H1 (cell line): ENCODE results near the gene RALGAPA2.

Experiments
- ASH2L ChIP-seq: fragments of 200-600, 300-600 bp; sonication (generic); IDR thresholded peaks from one replicate; pipeline ENCODE4 v1.7.1; 2017; ENCODE audit warnings: low read length
- CHD2 ChIP-seq: IDR thresholded peaks from 2 replicates; pipeline ENCODE4 v1.6.1; 2012; ENCODE audit warnings: low read length, improper control_type of control experiment
- E2F6 ChIP-seq: IDR thresholded peaks from 2 replicates; pipeline ENCODE4 v1.6.1; 2012; ENCODE audit warnings: inconsistent platforms
- EZH2 ChIP-seq: fragments of 200-600 bp; sonication (generic); IDR thresholded peaks from 2 replicates; pipeline ENCODE4 v1.7.1; 2012; ENCODE audit warnings: low read depth, mild to moderate bottlenecking, moderate library complexity, low read length, inconsistent platforms; ENCODE audit not compliant: severe bottlenecking
- GABPA ChIP-seq: IDR thresholded peaks from 2 replicates; pipeline ENCODE4 v1.6.1; 2011; ENCODE audit warnings: mild to moderate bottlenecking, low read length, moderate library complexity, borderline replicate concordance; ENCODE audit not compliant: insufficient read depth
- GTF2F1 ChIP-seq: IDR thresholded peaks from 2 replicates; pipeline ENCODE4 v1.6.1; 2012; ENCODE audit warnings: low read depth, low read length, improper control_type of control experiment, borderline replicate concordance
- POLR2AphosphoS5 ChIP-seq: IDR thresholded peaks from 2 replicates; pipeline ENCODE4 v1.6.1; 2011; ENCODE audit warnings: low read depth, low read length
- SIN3A ChIP-seq, 2 experiments: IDR thresholded peaks in 1 of 2; conservative IDR thresholded peaks in 1 of 2; 2 replicates each; pipeline ENCODE4 v1.6.1; 2011 to 2012; ENCODE audit warnings: low read length in 2 of 2, improper control_type of control experiment in 1 of 2, low read depth in 1 of 2, mild to moderate bottlenecking in 1 of 2
- SRF ChIP-seq: IDR thresholded peaks from 2 replicates; pipeline ENCODE4 v1.6.1; 2011; ENCODE audit warnings: mild to moderate bottlenecking, low read depth, low read length, moderate library complexity
- YY1 ChIP-seq: IDR thresholded peaks from 2 replicates; pipeline ENCODE4 v1.6.1; 2011; ENCODE audit warnings: low read depth, mild to moderate bottlenecking, low read length
- ZNF274 ChIP-seq: IDR thresholded peaks from 2 replicates; pipeline ENCODE4 v1.7.0; 2012; ENCODE audit warnings: low read length, borderline replicate concordance; ENCODE audit errors: extremely low read depth
- TF ChIP-seq, protein P1 (sequence below), 3 experiments: IDR thresholded peaks; 1 replicate in 2 of 3; 2 replicates in 1 of 3; pipeline versions ENCODE4 v1.5.1 to v1.6.1; 2011; ENCODE audit warnings: low read length in 3 of 3, mild to moderate bottlenecking in 3 of 3, inconsistent platforms in 2 of 3, low read depth in 1 of 3, moderate library complexity in 1 of 3; ENCODE audit not compliant: insufficient read depth in 1 of 3; ENCODE audit errors: control extremely low read depth in 1 of 3

DNA sequence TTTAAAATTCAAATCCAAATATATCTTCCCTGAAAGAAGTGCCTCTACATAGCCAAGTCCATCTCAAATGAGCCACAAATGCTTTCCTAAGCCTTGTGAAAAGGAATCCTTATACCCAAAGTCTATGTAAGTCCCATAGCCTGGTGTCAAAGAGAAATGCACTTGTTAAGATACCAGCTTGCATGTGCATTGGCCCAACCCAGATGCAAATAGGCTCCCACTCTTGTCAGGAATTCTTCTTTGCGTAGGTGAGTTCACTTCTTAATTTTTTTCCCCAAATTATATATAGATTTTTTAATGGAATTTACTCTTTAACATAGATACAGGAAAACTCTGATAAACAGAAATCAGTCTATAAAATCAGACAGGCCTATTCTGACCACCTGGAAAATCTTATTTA is 105.6 kb downstream of the RALGAPA2 start:
- TF ChIP-seq POLR2AphosphoS5: no peak
- no peak for TF ChIP-seq GTF2F1
- TF ChIP-seq, protein P1, sequence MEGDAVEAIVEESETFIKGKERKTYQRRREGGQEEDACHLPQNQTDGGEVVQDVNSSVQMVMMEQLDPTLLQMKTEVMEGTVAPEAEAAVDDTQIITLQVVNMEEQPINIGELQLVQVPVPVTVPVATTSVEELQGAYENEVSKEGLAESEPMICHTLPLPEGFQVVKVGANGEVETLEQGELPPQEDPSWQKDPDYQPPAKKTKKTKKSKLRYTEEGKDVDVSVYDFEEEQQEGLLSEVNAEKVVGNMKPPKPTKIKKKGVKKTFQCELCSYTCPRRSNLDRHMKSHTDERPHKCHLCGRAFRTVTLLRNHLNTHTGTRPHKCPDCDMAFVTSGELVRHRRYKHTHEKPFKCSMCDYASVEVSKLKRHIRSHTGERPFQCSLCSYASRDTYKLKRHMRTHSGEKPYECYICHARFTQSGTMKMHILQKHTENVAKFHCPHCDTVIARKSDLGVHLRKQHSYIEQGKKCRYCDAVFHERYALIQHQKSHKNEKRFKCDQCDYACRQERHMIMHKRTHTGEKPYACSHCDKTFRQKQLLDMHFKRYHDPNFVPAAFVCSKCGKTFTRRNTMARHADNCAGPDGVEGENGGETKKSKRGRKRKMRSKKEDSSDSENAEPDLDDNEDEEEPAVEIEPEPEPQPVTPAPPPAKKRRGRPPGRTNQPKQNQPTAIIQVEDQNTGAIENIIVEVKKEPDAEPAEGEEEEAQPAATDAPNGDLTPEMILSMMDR (IDR thresholded peaks at IDR 0.05; ENCODE audit: control extremely low read depth in 1 of 3, insufficient read depth in 1 of 3, low read depth in 1 of 3, low read length in 3 of 3): no peak
- TF ChIP-seq SIN3A (conservative IDR thresholded peaks at IDR 0.05 in 1 of 2, IDR thresholded peaks at IDR 0.05 in 1 of 2; ENCODE audit: low read depth in 1 of 2, low read length in 2 of 2): no peak
- no peak for TF ChIP-seq GABPA
- TF ChIP-seq ZNF274: no peak
- no peak for TF ChIP-seq ASH2L
- TF ChIP-seq YY1: no peak
- no peak for TF ChIP-seq CHD2
- no peak for TF ChIP-seq EZH2
- no peak for TF ChIP-seq SRF
- TF ChIP-seq E2F6: no peak
